Stimulated activated CD4-positive, alpha-beta T cell treated with anti-CD3 and anti-CD28 coated beads, Interleukin-12 subunit alpha, Interleukin-12 subunit beta, amount 100 ng/mL, for 24 hours (primary cell): Measurements from ENCODE around the gene FITM1.

Source experiments
- DNase-seq, 2 experiments: peaks; one replicate each; pipeline ENCODE4 v3.0.0-alpha.2; 2020; ENCODE audit warnings: low read depth in 2 of 2

Gene FITM1, protein sequence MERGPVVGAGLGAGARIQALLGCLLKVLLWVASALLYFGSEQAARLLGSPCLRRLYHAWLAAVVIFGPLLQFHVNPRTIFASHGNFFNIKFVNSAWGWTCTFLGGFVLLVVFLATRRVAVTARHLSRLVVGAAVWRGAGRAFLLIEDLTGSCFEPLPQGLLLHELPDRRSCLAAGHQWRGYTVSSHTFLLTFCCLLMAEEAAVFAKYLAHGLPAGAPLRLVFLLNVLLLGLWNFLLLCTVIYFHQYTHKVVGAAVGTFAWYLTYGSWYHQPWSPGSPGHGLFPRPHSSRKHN

DNA sequence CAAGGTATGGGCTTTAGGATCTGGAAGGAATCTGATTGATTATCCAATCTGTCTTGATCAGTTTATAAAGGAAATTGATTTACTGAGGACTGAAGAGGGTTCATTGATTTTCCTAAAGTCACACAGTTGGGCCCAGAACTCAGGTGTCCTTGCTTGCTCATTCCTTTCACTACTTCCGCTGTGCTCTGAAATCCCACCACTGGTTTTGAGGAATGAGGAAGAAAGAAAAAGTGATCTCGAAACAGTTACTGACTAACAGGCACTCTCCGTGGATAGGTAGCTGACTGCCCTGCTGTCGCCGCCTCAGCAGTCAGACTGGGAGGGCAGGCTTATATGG lies at the start of gene FITM1:
TSS of gene FITM1 (plus strand) at position 280 of the 337 bp plus-strand sequence. CDS start 905 bp downstream, outside the sequence.
- no peak for DNase-seq

DNA sequence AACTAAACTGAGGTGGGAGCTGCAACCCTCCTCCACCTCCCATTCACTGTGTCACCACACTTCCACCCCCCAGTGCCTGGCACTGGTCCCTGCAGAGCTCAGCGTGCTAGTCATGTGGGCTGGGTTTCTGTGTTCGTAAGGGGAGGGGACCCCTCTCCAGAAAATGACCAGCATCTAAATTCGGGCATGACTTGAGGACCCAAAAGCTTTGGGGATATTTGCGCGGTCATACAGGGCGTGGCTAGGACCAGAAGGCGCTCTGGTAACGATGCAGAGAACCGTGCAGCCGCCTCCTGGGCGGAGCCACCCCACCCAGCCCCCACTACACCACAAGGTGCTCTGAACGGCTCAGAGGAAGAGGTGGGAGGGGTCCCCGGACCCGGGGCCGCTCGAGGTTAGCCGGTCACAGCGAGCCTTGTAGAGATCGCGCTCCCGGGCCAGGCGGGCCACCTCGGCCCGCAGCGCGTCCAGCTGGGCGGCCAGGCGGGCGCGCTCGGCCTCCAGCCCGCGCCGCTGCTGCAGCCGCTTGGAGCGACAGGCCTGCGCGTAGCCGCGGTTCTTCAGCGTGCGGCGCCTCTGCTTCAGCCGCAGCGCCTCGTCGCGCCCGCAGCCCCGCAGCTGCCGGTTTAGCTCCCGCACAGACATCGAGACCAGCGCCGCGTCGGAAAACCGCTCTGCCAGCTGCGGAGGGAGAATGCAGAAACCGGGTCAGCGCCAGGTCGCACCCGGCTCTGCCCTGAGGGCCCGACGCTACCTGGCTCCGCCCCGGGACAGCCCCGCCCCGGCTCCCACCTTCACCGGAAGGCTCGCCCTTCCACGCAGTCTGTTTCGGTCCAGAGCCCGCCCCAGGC lies 49.3 kb upstream of the FITM1 start:
- DNase-seq = peak; percentile 54 to 71

DNA sequence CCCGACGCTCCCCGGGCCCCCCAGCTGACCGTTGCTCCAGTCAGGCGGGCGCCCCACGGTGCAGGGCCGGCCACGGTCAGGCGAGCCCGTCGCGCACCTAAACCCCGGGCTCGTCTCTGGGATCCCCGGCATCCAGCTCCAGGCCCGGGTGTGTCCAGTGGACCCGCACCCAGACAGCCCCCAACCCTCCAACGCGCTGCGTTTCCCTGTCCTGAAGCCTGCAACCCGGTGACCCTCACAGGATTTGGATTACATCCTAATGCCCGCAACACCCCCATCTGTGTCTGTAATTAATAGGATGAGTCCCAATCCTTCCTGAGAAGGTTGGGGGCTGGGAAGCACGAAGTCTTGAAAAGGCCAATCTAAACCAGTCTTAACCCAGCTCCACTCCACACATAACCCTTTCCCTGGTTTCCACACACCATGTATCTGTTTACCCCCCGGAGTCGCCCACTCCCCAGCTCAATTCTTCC lies 48.7 kb upstream of the FITM1 start:
- DNase-seq = no peak

DNA sequence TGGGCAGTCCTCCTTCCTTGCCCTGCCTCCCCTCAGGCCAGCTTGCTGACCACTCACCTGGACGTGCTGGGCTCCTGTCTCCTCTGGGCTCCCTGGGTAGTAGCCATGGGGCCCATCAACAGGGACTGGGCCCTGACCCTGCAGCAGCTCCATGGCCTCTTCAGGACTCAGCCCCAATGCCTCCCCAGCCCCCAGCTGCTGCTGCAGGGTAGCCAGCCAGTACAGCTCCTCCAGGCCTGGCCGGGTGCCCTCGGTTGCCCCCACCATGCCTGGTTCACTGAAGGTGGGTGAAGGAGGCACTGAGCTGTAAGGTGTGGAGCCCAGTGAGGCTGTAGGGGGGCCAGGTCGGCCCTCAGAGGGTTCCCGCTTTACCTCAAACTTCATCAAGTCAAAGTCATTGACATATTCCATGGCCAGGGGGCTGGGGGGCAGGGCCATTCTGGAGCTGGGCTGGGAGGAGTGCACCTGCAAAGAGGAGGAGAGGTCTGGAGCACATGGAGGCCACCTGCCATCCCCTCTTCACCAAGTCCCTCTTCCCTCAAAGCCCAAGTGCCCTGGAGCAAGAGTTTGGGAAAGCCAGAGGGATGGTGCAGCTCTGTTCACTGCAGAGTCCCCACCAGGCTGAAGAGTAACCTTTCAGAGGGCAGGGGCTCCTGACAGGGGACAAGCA lies 47.9 kb upstream of the FITM1 start:
- no peak for DNase-seq

DNA sequence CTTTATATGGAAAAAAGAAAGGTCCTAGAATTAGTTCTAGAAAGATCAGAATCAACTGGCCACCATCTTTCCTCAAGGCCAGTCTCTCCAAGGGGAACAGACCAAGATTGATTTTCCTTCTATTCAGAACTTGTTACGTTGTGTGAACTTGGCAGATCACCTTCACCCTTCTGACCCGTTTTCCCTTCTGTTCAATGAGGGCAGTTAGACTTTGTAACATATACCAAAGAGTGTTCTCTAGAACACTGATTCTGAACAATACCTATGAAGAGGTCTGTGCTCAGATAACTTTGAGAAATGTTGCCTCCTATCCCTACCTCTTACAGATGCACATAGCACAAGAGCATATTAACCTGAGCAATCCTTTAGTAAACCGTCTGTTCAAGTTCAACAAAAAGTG lies 47.0 kb upstream of the FITM1 start:
- DNase-seq = no peak

DNA sequence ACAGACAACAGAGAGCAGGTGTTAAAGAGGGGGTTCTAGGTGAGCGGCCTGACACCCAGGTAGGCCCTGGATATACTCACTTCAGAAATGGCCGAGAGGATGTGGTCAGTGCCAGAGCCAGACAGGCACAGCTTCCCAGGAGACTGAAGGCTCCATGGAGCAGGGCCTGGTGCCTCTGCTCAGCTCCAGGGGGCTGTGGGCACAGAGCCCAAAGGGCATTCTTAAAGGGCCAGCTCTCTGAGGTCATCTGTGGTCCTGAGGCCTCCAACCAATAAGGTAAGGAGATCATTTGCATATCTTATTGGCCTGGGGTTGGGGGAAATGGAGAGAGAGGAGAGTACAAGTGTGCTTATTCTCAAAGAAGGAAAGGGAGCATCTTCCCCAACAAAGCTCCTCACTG lies 46.0 kb upstream of the FITM1 start:
- DNase-seq = no peak

DNA sequence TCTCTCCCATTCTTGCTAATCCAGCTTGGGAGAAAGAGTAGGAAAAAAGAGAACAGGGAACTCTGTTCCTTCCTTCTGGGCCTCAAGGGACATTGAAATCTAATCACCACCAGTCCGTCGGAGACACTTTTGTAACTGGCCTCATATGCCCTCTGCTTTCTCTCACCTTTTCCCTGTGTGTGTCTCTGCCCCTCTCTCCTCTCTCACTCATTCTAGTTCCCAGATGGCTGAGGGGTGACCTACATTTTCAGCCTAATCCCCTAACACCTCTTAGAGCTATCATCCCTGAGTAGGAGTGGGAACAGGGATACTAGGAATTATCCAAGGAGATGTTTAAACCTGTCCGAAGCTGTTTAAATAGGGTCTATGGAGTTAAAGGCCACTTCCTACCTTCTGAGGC lies 45.2 kb upstream of the FITM1 start:
- DNase-seq = no peak

DNA sequence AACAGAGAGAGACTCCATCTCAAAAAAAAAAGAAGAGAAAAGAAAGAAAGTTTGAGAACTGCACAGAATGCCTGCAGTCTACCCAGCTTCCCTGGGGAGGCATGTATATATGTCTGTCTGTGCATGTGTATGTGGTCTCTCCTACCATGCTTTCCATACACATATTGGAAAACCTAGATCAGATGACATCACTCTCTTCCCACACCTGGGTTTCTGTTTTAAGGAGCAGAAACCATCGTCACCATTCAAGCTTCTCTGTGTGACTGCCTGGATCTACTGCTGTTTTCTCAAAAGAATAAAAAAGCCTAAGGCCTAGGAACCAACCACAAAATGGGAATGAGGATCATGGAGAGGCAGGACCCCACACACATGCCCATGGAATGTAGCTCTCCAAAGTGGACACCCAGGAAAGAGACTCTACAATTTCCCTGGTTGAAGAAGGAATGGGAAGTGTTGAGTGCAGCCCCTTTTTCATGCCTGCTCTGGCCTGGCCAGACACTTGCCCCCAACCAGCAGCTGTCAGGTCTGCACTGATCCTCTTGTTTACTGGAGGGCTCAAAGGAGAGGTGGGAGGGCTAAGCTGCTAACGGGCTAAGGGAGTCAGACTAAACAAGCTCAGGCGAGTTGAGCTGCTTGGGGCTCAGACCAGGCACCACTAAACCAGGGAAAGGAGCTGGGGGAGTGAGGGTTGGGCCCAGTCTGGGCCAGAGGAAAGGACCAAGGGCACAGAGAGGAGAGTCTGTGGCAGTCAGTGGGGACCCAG lies 44.1 kb upstream of the FITM1 start:
- DNase-seq = no peak

DNA sequence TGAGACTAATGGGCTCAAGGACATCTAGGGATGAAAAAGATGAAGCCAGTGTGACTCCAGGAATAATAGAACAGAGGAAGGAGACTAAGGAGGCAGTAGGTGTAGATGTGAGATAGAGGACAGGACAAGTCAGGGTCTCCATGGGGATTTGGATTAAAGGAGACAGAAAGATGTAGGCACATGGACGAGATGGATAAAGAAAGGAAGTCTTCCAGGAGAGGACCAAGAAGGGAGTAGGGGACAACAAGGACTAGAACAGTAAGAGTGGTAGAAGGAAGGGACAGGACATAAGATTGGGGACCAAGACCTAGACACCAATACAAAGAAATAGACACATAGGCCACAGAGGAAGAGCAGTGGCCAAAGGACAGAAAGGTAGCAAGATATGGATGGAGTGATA lies 43.5 kb upstream of the FITM1 start:
- DNase-seq = no peak

DNA sequence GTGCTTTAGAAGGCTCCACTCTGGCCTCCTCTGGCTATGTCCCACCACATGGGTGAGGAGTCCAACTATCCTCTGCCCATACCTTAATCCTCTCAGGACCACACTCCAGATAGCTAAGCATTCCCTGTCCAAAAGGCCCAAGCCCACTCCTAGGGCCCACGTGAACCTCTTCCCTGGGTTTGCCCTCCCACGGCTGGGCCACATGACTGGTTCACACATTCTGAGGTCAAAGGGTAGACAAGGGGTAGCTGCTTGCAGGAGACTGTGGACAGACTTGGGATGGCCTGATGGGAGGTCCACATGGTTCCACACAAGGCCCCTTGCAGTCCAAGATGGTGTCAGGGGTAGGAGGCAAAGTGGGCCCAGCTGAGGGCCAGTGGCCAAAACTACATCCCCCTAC lies 42.4 kb upstream of the FITM1 start:
- no peak for DNase-seq

DNA sequence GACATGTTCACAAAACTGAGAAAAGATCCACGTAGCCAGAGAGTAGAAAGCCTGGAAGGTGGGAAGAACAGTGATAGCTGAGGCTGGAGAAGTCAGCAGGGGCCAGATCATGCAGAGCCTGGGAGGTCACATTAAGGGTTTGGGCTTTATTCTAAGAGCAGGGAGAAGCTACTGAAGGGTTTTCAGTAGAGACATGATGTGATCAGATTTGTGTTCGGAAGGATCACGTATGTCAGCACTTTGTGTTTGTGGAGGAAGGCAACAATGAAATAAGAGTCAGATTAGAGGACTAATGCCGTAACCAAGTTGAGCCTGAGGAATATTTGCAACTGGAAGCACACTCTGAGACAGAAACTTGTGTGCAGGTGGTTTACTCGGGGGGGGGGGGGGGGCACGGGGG lies 40.6 kb upstream of the FITM1 start:
- DNase-seq = no peak

DNA sequence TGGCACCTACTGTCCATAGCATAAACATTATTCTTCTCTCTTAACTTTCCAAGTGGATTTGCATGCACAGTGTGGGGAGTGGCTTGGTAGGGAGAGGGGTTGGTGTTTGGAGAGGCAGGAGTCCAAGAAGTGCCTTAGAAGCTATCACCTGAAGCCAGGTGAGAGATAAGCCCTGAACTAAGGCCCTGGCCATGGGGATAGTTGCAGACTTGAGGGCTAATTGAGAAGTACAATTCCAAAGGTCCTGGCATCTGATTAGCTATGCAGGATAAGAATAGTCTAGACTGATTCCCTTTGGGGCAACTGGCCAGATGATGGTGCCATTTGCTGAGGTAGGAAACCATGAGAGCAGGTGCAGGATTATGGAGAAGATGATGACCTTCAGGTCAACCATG lies 38.4 kb upstream of the FITM1 start:
- no peak for DNase-seq

DNA sequence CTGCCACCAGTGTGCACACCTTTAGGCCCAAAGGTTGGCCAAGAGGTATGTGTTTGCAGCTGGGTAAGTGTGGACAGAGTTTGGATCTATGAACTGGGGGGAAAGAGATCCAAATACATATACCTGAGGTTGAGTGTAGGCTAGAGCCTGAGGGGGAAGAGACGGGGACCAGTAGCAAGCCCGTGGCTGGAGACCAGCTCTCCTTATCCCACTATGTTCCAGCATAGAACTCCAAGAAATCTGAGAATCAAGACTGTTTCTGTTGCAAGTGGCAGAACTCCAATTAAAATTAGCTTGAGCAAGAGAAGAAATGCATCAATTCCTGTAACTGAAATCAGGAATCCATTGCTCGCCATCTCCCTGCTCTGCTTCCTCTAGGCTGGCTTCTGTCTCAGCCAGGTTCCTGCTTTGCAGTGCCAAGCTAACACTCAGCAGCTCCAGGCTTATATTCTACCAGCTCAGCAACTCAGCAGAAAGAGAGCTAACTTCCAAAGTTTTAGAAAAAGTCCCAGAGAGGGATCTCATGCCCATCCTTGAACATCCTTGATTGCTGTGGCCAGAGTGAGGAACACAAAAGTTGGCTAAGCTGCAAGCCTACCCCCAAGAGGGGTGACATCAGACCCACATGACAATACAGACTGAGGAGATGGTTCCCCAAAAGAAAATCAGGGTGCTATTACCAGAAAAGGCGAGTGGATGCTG lies 37.8 kb upstream of the FITM1 start:
- no peak for DNase-seq

DNA sequence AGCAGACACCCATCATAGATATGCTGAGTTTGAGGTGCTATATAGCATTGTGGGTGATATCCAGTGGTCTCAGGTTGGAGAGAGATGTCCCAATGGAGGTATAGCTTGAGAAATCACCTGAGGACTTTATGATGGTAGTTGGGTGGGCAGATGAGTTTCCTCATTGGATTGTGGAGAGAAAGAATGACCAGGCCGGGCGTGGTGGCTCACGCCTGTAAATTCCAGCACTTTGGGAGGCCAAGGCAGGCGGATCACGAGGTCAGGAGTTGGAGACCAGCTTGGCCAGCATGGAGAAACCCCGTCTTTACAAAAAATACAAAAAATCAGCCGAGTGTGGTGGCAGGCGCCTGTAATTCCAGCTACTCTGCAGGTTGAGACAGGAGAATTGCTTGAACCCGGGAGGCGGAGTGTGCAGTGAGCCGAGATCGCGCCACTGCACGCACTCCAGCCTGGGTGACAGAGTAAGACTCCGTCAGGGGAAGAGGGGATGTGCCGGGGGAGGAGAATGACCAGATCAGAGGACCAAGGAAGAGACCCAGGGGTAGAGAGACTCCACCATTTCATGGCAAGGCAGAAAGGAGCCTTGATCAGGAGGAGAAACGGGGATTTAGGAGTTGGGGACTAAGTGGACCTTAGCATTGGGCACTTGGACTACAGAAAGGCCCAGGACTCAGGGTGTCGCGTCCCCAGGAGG lies 37.1 kb upstream of the FITM1 start:
- no peak for DNase-seq

DNA sequence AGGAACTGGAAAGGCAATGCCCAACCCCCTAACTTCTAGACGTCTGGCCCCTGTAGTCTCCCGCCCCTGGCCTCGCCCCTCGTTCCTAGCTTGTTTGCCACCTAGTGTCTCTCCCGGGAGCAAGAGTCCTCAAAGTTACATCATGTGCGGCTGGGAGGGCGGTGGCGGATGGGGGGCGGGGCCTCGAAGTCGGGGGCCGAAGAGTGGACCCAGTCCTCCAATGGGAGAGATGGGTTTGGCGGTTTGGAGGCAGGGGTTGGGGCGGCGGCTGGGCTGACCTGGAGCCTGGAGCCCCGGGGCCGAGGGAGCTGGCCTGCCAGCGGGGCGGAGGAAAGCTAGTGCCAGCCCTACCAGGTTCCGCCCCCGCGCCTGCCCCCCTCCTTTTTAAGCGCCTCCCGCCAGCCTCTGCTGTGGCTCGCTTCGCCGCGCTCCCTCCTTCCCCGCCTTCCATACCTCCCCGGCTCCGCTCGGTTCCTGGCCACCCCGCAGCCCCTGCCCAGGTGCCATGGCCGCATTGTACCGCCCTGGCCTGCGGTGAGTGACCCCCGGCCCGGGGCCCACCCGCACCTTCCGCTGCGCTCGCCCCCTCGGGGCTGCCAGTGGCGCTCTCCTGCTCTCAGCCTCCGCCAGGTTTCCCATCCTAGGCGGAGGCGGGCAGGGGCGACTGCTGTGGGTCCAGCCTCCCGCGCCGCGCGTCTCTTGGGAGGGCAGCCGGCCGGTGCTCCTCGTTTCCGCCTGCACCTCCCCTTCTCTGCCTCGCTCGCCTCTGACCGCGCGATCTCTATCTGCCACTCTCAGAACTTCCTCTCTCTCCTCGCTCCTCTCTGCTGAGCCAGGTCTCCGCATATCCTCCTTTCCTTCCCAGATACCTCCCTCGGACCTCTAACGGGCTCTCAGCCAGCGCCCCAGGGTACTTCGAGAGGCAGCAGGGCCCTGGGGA lies 36.3 kb upstream of the FITM1 start, which contains the start of gene PCK2:
TSS of gene PCK2 (plus strand) at position 411 of the 940 bp plus-strand sequence. CDS start at position 506, 95 bp downstream.
- peak; percentile 73 to 92 for DNase-seq

DNA sequence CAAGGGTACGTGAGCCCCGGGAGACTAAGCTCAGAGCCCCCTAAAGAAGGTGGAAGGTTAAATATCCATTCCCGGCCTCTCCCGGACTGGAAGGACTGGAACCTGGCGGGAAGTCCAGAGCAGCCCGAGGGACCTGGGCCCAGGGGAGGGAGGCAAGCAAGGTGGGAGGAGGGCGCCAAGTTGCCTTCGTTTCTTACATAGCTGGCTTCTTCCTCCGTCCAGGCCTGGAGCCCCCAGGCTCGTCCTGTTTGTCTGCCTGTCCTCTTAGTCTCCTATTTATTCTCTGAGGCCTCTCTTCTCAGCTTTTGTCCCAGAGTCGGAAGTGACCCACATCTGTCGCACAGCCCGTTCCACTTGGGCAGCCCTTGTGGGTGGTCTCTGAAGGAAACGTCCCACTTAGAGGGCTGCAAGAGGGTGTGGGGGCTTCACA lies 35.6 kb upstream of the FITM1 start:
- no peak for DNase-seq

DNA sequence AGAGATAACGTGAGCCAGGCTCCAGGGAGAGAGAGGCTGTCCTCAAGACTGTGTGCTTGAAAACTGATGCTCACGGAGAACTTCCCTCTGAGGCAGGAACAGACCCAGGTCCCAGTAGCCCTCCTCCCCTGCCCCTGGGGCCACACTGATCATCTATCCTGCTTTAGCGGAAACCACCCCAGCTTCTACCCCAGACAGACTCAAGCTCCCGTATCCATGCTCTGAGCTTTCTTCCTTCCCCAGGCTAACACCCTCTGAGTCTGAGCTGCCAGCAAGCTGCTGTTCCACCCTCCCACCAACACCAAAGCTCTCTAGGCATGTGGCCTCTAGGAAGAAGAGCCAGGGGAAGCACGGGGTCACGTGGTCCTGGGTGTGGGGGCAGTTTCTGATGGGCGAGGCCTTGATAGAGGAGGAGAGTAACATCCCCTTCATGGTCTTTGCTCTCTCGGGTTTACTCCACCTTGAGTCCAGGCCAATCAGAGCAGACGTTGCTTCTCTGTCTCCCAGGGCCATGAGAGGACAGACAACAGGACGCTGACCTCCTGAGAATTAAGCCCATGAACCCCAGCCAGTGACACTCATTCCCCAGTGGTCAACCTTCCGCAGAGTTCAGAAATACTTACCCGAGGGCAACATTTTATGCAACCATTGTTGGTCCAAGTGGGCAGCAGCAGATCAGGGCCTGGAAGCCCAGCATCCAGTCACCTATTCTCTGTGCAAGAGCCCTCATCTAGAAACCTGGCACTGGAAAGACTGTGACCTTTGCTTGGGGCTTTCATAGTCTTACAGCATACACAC lies 35.0 kb upstream of the FITM1 start:
- peak; percentile 28 to 66 for DNase-seq

DNA sequence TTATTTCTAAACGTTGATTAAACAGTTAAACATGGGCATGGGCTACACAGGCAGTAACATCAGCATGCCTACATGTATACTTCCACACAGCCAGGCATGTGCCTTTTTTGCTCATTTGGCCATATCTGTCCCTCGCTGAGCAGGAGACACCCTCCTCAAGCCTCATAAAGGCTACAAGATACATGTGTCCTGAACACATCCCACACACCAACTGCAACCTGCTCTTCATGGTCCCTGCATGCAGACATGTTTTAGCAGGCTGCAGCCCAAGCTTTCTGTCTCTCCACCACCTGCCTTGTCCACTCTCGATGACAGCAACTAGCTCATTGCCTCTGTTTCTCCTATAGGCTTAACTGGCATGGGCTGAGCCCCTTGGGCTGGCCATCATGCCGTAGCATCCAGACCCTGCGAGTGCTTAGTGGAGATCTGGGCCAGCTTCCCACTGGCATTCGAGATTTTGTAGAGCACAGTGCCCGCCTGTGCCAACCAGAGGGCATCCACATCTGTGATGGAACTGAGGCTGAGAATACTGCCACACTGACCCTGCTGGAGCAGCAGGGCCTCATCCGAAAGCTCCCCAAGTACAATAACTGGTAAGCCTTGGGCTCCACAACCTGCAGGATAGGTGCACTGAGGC lies 33.8 kb upstream of the FITM1 start:
- DNase-seq = no peak
